Spinal cord (tissue), 10 donors: ENCODE measurements around the gene WDR86. TPM values are rescaled to one million over a fixed set of nuclear protein-coding genes. Genes with fewer than 3 reads are reported as not detected.

Source experiments
- DNase-seq, 6 donors: peaks; one replicate each; pipeline versions ENCODE4 v3.0.0 to v3.0.0-alpha.2; 2013 to 2015; ENCODE audit warnings: low spot score in 6 of 6, low read depth in 4 of 6
- H3K27ac ChIP-seq: one replicate; pipeline ENCODE4 v1.5.1; 2013; ENCODE audit warnings: low read depth, low read length, control low read depth
- H3K27me3 ChIP-seq: one replicate; pipeline ENCODE4 v1.6.1; 2013; ENCODE audit warnings: low read length; ENCODE audit not compliant: control insufficient read depth, insufficient read depth
- H3K36me3 ChIP-seq: one replicate; pipeline ENCODE4 v1.6.1; 2013; ENCODE audit warnings: low read length; ENCODE audit not compliant: control insufficient read depth, insufficient read depth
- H3K4me1 ChIP-seq: one replicate; pipeline ENCODE4 v1.6.1; 2013; ENCODE audit warnings: low read length; ENCODE audit not compliant: control insufficient read depth, insufficient read depth
- H3K4me3 ChIP-seq: one replicate; pipeline ENCODE4 v1.5.1; 2013; ENCODE audit warnings: low read depth, low read length, control low read depth
- H3K9me3 ChIP-seq: one replicate; pipeline ENCODE4 v1.6.1; 2013; ENCODE audit warnings: low read length; ENCODE audit not compliant: control insufficient read depth, insufficient read depth
- WGBS: methylation state at CpG from one replicate; pipeline ENCODE4 v1.1.5; 2013; ENCODE audit warnings: missing lambda C conversion rate; ENCODE audit not compliant: insufficient coverage; 5-methylcytosine and 5-hydroxymethylcytosine counted together
- polyA plus RNA-seq, 2 donors: library from polyadenylated mRNA; unstranded; fragments of 120-200 nt; gene quantifications; one replicate each; pipeline ENCODE4 v1.2.1, GENCODE V29; 2013; ENCODE audit not compliant: insufficient read length in 2 of 2
- total RNA-seq, 2 donors: library from RNA; depleted of rRNA in 1 of 2; stranded (reverse); fragments of 120-200 nt in 1 of 2; fragments of >200 nt in 1 of 2; gene quantifications; one replicate each; pipeline versions ENCODE4 v1.2.3 to v1.2.4, GENCODE V29; 2013 to 2014
- donor health status: healthy.

WDR86 gene
- total and polyA plus RNA-seq, 4 donors: 16.6 to 139 (median 44.4) TPM

- Histone ChIP-seq H3K9me3 (no peaks in the 10 kb centered on the region), H3K27ac (peak overlapping the region; percentile 61), H3K4me1 (peaks cover 6% of the 10 kb centered on the region), H3K4me3 (no peak overlapping the region), H3K36me3 (no peaks in the 10 kb centered on the region), H3K27me3 (no peaks in the 10 kb centered on the region)
- DNase-seq: no peak
- WGBS: 100% methylated on average over 1 of the region's 5 CpGs
Observed at GRCh38 chr7:151420144-151420543, 10.3 kb upstream of the WDR86 start.

- WGBS: 48% methylated on average over 8 of the region's 11 CpGs
- H3K36me3 ChIP-seq: no peaks in the 10 kb centered on the region
- H3K4me3 ChIP-seq: no peak overlapping the region
- peak overlapping the region; percentile 41 for H3K27ac ChIP-seq
- no peak for DNase-seq
- H3K4me1 ChIP-seq: peaks cover 6% of the 10 kb centered on the region
- H3K9me3 ChIP-seq: no peaks in the 10 kb centered on the region
- H3K27me3 ChIP-seq: no peaks in the 10 kb centered on the region
Observed at GRCh38 chr7:151416941-151417315, 7.1 kb upstream of the WDR86 start.

- peaks cover 8% of the 10 kb centered on the region for H3K4me1 ChIP-seq
- H3K4me3 ChIP-seq: no peak overlapping the region
- DNase-seq: no peak
- 42% methylated on average over 8 of the region's 10 CpGs for WGBS
- H3K27me3 ChIP-seq: no peaks in the 10 kb centered on the region
- no peaks in the 10 kb centered on the region for H3K36me3 ChIP-seq
- peak overlapping the region; percentile 41 for H3K27ac ChIP-seq
- H3K9me3 ChIP-seq: no peaks in the 10 kb centered on the region
Observed at GRCh38 chr7:151416112-151416940, 6.5 kb upstream of the WDR86 start.

DNA sequence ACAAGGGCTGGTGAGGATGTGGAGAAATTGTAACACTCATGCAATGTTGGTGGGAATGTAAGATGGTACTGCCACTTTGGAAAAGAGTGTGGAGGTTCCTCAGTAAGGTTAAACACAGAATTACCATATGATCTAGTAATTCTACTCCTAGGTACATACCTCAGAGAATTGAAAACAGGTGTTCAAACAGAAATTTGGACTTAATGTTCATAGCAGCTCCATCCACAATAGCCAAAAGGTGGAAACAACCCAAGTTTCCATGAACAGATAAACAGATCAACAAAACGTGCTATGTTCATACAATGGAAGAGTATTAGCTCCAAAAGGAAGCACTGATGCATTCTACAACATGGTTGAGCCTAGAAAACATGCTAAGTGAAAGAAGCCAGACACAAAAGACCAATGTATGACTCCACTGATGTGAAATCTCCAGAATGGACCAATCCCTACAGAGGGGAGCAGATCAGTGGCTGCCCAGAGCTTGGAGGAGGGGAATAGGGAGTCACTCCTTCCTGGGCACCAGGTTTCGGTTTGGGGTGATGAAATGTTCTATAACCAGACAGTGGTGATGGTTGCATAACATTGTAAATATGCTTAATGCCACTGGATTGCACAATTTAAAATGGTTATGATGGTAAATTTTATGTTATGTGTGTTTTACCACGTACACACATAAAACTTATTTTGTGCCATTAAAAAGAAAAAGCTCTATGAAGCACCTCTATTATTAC, 5.7 kb upstream of the WDR86 start:
- no peak for DNase-seq
- Histone ChIP-seq H3K36me3 (no peaks in the 10 kb centered on the region), H3K27ac (peak overlapping the region; percentile 41), H3K4me1 (peaks cover 16% of the 10 kb centered on the region), H3K9me3 (no peaks in the 10 kb centered on the region), H3K4me3 (no peak overlapping the region), H3K27me3 (peaks cover 3% of the 10 kb centered on the region)
- WGBS: 80% methylated on average over 2 of the region's 3 CpGs

GRCh38 chr7:151413241-151413640, 3.4 kb upstream of the WDR86 start:
- Histone ChIP-seq H3K4me1 (peaks cover 35% of the 10 kb centered on the region), H3K4me3 (no peak overlapping the region), H3K36me3 (no peaks in the 10 kb centered on the region), H3K27ac (no peak overlapping the region), H3K9me3 (no peaks in the 10 kb centered on the region), H3K27me3 (peaks cover 18% of the 10 kb centered on the region)
- no peak for DNase-seq
- WGBS: 93% methylated on average over 2 of the region's 4 CpGs

DNA sequence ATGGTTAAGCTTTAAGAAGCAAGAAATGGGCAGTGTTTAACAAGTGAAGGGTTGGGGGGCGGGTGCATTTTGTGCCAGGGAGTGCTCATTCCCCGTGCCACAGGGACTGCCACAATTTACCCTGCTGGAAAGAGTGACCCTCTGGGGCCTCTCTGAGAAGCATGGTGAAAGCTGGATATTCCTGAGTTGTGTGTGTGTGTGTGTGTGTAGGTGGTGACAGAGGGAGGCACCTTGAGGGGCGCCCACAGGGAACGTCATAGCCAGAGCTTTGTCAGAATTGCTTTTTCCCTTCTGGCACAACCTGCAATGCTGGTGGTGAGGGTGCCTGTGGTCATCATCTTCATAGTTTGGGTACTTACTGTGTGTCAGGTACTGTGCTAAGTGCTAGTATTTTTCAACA, 2.5 kb upstream of the WDR86 start:
- no peak for DNase-seq
- peaks cover 37% of the 10 kb centered on the region for H3K4me1 ChIP-seq
- H3K4me3 ChIP-seq: no peak overlapping the region
- peaks cover 18% of the 10 kb centered on the region for H3K27me3 ChIP-seq
- no peaks in the 10 kb centered on the region for H3K9me3 ChIP-seq
- 72% methylated on average over 4 of the region's 4 CpGs for WGBS
- no peak overlapping the region for H3K27ac ChIP-seq
- H3K36me3 ChIP-seq: no peaks in the 10 kb centered on the region

DNA sequence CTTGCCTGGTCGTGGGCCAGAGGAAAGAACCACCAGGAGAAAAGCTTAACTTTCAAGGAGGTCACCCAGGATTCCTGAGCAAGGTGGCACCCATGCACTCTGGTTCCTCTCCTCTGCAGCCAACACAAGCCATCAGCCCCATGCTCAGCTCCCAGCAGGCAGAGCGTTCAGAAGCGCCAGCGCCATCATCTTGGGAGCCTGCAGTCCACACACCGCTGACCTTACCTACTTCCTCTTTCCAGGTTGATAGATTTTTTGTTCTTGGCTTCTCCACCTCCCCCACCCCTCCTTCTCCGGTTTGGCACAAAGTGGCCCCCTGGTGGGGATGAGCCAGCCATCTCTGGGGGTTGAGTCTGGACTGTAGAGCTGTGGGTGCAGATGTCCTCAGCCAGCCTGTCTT, 1.7 kb upstream of the WDR86 start:
- Histone ChIP-seq H3K4me1 (peaks cover 41% of the 10 kb centered on the region), H3K9me3 (no peaks in the 10 kb centered on the region), H3K4me3 (no peak overlapping the region), H3K27ac (no peak overlapping the region), H3K27me3 (peaks cover 18% of the 10 kb centered on the region), H3K36me3 (no peaks in the 10 kb centered on the region)
- no peak for DNase-seq
- WGBS: 81% methylated on average over 4 of the region's 6 CpGs

GRCh38 chr7:151410405-151411390, 860 bp upstream of the WDR86 start:
- DNase-seq: peak in 2 of 6 donors; percentile 80 to 84
- Histone ChIP-seq H3K9me3 (no peaks in the 10 kb centered on the region), H3K36me3 (peaks cover under 1% of the 10 kb centered on the region), H3K4me3 (peak overlapping the region; percentile 84), H3K4me1 (peaks cover 36% of the 10 kb centered on the region), H3K27me3 (peaks cover 18% of the 10 kb centered on the region), H3K27ac (peak overlapping the region; percentile 84)
- WGBS: 19% methylated on average over 55 of the region's 55 CpGs
